A673 (cell line): ENCODE results near the gene PRR11.

Experiments
- EZH2 ChIP-seq: fragments of 200-600 bp; sonication (generic); IDR thresholded peaks from 2 replicates; pipeline ENCODE4 v1.6.1; 2017; ENCODE audit warnings: borderline replicate concordance, low read depth, mild to moderate bottlenecking, mixed read lengths, antibody characterized with exemption, low read length; ENCODE audit not compliant: poor library complexity, severe bottlenecking
- TF ChIP-seq, protein P1 (sequence below): fragments of 300-800, 200-600 bp; sonication (generic); conservative IDR thresholded peaks from 2 replicates; pipeline ENCODE4 v1.5.1; 2017; ENCODE audit warnings: low read depth, mild to moderate bottlenecking, antibody characterized with exemption, low read length, moderate library complexity, mixed read lengths

DNA sequence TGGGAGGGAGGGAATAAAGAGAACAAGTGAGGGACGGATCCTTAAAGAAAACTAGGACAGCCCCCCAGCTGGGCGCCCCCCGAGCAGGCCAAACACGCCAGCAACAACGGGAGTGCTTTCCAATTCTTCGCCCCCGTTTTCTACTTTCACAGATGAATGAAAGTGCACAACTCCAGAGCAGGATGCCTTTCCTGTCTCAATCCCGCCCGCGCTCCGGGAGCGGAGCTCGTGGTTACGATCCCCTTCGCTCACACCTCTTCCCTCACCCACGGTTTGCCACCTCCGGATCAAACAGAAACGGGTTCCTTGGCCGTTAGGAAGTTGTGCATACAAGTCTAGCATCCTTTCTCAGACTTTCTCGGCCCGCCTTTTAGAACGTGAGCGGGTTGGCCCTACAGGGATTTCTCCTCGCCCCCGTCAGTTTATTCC, 1.2 kb upstream of the PRR11 start:
- TF ChIP-seq, protein P1, sequence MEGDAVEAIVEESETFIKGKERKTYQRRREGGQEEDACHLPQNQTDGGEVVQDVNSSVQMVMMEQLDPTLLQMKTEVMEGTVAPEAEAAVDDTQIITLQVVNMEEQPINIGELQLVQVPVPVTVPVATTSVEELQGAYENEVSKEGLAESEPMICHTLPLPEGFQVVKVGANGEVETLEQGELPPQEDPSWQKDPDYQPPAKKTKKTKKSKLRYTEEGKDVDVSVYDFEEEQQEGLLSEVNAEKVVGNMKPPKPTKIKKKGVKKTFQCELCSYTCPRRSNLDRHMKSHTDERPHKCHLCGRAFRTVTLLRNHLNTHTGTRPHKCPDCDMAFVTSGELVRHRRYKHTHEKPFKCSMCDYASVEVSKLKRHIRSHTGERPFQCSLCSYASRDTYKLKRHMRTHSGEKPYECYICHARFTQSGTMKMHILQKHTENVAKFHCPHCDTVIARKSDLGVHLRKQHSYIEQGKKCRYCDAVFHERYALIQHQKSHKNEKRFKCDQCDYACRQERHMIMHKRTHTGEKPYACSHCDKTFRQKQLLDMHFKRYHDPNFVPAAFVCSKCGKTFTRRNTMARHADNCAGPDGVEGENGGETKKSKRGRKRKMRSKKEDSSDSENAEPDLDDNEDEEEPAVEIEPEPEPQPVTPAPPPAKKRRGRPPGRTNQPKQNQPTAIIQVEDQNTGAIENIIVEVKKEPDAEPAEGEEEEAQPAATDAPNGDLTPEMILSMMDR = no peak
- TF ChIP-seq EZH2 = no peak
